Skeletal muscle cell (primary cell): Measurements from ENCODE around the gene CRYBB2.
"Not testable (repeated sequence)": the region's sequence is repeated elsewhere in the genome, so short reads cannot be mapped to it uniquely, and the experiment has no call there.

Experiments used
- DNase-seq: peaks from one replicate; pipeline ENCODE4 v3.0.0-alpha.2; 2010; ENCODE audit warnings: low read depth
- H3K4me3 ChIP-seq: 2 replicates; pipeline ENCODE4 v1.5.1; 2011; ENCODE audit warnings: low read depth, mild to moderate bottlenecking, control low read depth, low read length, moderate library complexity

CRYBB2 gene

GRCh38 chr22:25196326-25196725 is 23.1 kb upstream of the CRYBB2 start:
- no peak overlapping the region for H3K4me3 ChIP-seq
- no peak for DNase-seq

GRCh38 chr22:25197340-25197739 is 22.1 kb upstream of the CRYBB2 start:
- no peak overlapping the region for H3K4me3 ChIP-seq
- DNase-seq = no peak

- no peak within 1 kb of the TSS for H3K4me3 ChIP-seq
- DNase-seq = no peak
Observed at GRCh38 chr22:25199731-25200520, 19.5 kb upstream of the CRYBB2 start, which contains the start of gene CRYBB3. Gene CRYBB3 (plus strand): TSS chr22:25199858. CDS start chr22:25201397, 1,539 bp downstream.

- H3K4me3 ChIP-seq = no peak overlapping the region
- no peak for DNase-seq
Observed at GRCh38 chr22:25200967-25201366, 18.5 kb upstream of the CRYBB2 start.

GRCh38 chr22:25201557-25202273 is 17.7 kb upstream of the CRYBB2 start:
- H3K4me3 ChIP-seq = no peak overlapping the region
- DNase-seq = no peak

- H3K4me3 ChIP-seq = no peak overlapping the region
- peak; percentile 4 for DNase-seq
Observed at GRCh38 chr22:25202290-25202921, 17.0 kb upstream of the CRYBB2 start.

GRCh38 chr22:25203082-25203481 is 16.4 kb upstream of the CRYBB2 start:
- DNase-seq = no peak
- H3K4me3 ChIP-seq = no peak overlapping the region

GRCh38 chr22:25204547-25204946 is 14.9 kb upstream of the CRYBB2 start:
- H3K4me3 ChIP-seq, DNase-seq: not testable (repeated sequence)

GRCh38 chr22:25205847-25206246 is 13.6 kb upstream of the CRYBB2 start:
- no peak overlapping the region for H3K4me3 ChIP-seq
- no peak for DNase-seq

GRCh38 chr22:25206998-25207397 is 12.4 kb upstream of the CRYBB2 start:
- no peak overlapping the region for H3K4me3 ChIP-seq

GRCh38 chr22:25207553-25208157 is 11.8 kb upstream of the CRYBB2 start:
- H3K4me3 ChIP-seq = no peak overlapping the region
- DNase-seq = no peak

More at GRCh38 chr22:25206998-25207397, 12.4 kb upstream of the CRYBB2 start:
- no peak for DNase-seq

GRCh38 chr22:25208328-25208727 is 11.1 kb upstream of the CRYBB2 start:
- DNase-seq = no peak
- H3K4me3 ChIP-seq = no peak overlapping the region

- DNase-seq = no peak
- H3K4me3 ChIP-seq = no peak overlapping the region
Observed at GRCh38 chr22:25208743-25209505, 10.5 kb upstream of the CRYBB2 start.

GRCh38 chr22:25210793-25211192 is 8.6 kb upstream of the CRYBB2 start:
- DNase-seq = no peak
- no peak overlapping the region for H3K4me3 ChIP-seq

- no peak for DNase-seq
- no peak overlapping the region for H3K4me3 ChIP-seq
Observed at GRCh38 chr22:25212337-25212736, 7.1 kb upstream of the CRYBB2 start.

GRCh38 chr22:25213221-25213620 is 6.2 kb upstream of the CRYBB2 start:
- no peak overlapping the region for H3K4me3 ChIP-seq
- no peak for DNase-seq

- H3K4me3 ChIP-seq = no peak overlapping the region
- no peak for DNase-seq
Observed at GRCh38 chr22:25216230-25216629, 3.2 kb upstream of the CRYBB2 start.

GRCh38 chr22:25219948-25220442 is 556 bp downstream of the CRYBB2 start:
- H3K4me3 ChIP-seq = no peak overlapping the region
- DNase-seq = no peak

- no peak overlapping the region for H3K4me3 ChIP-seq
- no peak for DNase-seq
Observed at GRCh38 chr22:25221790-25222189, 2.4 kb downstream of the CRYBB2 start.
